Muscle layer of colon (tissue), 2 donors: ENCODE measurements around the gene LRATD1.

Experiments used
- H3K27ac ChIP-seq: one replicate; pipeline ENCODE4 v1.7.0; 2013; ENCODE audit warnings: low read depth, mild to moderate bottlenecking, low read length, moderate library complexity
- H3K27me3 ChIP-seq, 2 donors: one replicate each; pipeline ENCODE4 v1.7.0; 2013; ENCODE audit warnings: low read length in 2 of 2, mild to moderate bottlenecking in 2 of 2; ENCODE audit not compliant: insufficient read depth in 2 of 2, control insufficient read depth in 1 of 2
- H3K36me3 ChIP-seq: one replicate; pipeline ENCODE4 v1.7.0; 2013; ENCODE audit warnings: mild to moderate bottlenecking, low read length; ENCODE audit not compliant: insufficient read depth
- H3K4me1 ChIP-seq: one replicate; pipeline ENCODE4 v1.7.0; 2013; ENCODE audit warnings: mild to moderate bottlenecking, low read length; ENCODE audit not compliant: insufficient read depth
- H3K4me3 ChIP-seq, 2 donors: one replicate each; pipeline ENCODE4 v1.7.0; 2013; ENCODE audit warnings: low read length in 2 of 2, low read depth in 1 of 2, mild to moderate bottlenecking in 1 of 2, moderate library complexity in 1 of 2
- H3K9ac ChIP-seq: one replicate; pipeline ENCODE4 v1.7.0; 2013; ENCODE audit warnings: low read length
- H3K9me3 ChIP-seq: one replicate; pipeline ENCODE4 v1.7.0; 2013; ENCODE audit warnings: mild to moderate bottlenecking, low read length
- donor health status: abdominal sarcoma.
- donor health status: Adenocarcinoma of cecum.

Gene LRATD1

DNA sequence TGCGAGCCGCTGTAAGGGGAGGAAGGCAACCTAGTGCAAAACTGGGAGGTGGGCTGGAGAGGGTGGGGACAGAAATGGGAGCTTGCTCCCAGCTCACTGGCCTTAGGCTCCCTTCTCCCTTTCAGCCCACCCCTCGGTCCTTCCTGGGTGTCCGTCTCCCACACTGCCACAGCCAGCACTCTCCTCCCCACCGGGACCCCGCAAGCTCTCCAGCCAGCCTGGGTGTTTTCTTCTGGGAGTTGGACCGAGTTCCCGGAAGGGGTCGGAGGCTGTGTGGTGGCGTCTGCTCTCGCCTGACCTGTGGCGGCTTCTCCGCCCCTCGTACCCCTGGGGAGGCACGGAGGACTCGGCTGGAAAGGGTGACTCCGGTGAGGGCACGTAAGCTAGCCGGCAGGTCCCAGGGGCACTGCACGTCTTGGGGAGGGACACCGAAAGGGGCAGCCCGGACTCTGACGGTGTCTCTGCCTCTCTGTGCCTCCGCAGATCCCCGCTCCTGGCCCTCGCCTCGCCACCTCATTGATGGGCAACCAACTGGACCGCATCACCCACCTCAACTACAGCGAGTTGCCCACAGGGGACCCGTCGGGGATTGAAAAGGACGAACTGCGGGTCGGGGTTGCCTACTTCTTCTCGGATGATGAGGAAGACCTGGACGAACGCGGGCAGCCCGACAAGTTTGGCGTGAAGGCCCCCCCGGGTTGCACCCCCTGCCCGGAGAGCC is 1.1 kb downstream of the LRATD1 start:
- Histone ChIP-seq H3K27ac (no peak overlapping the region), H3K9me3 (no peaks in the 10 kb centered on the region), H3K27me3 (peaks cover 0 to 14% of the 10 kb centered on the region in 2 donors), H3K4me3 (peak overlapping the region; percentile 77 to 86), H3K9ac (no peak overlapping the region), H3K36me3 (no peaks in the 10 kb centered on the region), H3K4me1 (peaks cover 20% of the 10 kb centered on the region)

DNA sequence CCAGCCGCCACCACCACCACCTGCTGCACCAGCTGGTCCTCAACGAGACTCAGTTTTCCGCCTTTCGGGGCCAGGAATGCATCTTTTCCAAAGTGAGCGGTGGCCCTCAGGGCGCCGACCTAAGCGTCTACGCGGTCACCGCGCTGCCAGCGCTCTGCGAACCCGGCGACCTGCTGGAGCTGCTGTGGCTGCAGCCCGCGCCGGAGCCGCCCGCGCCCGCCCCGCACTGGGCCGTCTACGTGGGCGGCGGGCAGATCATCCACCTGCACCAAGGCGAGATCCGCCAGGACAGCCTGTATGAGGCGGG is 1.6 kb downstream of the LRATD1 start:
- H3K4me3 ChIP-seq = peak overlapping the region; percentile 77 to 86
- H3K9me3 ChIP-seq = no peaks in the 10 kb centered on the region
- no peak overlapping the region for H3K9ac ChIP-seq
- no peaks in the 10 kb centered on the region for H3K36me3 ChIP-seq
- H3K4me1 ChIP-seq = peaks cover 20% of the 10 kb centered on the region
- no peak overlapping the region for H3K27ac ChIP-seq
- peaks cover 0 to 14% of the 10 kb centered on the region in 2 donors for H3K27me3 ChIP-seq

DNA sequence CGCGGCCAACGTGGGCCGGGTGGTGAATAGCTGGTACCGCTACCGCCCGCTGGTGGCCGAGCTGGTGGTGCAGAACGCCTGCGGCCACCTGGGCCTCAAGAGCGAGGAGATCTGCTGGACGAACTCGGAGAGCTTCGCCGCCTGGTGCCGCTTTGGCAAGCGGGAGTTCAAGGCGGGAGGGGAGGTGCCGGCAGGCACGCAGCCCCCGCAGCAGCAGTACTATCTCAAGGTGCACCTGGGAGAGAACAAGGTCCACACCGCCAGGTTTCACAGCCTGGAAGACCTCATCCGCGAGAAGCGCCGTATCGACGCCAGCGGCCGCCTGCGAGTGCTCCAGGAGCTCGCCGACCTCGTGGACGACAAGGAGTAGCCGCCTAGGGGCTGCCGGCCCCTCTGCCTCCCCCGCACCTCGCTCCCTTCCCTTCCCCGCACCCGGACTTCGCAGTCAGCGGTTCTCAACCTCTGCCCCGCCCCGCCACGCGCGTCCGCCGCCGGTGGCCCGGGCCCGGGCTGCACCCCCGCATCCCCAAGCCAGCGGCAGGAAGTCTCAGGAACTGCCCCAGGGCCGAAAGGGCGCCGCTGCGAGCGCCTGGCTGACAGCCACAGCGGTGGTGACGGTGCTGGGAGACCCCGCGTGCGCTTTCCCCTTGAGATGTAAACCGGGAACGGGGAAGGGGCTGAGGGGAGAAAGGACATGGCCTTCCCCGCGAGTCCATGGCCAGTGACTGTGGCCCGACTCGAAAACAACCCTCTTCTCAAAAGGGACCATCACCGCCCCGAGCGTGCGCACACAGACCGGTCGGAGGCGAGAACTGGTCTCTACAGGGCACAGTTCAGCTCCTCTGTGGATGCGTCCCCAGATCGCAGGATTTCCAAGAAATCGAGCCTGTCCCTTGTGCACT is 2.2 kb downstream of the LRATD1 start:
- H3K9me3 ChIP-seq = no peaks in the 10 kb centered on the region
- H3K36me3 ChIP-seq = no peaks in the 10 kb centered on the region
- peak overlapping the region; percentile 77 to 86 for H3K4me3 ChIP-seq
- peak overlapping the region; percentile 31 for H3K9ac ChIP-seq
- peaks cover 0 to 14% of the 10 kb centered on the region in 2 donors for H3K27me3 ChIP-seq
- H3K27ac ChIP-seq = peak overlapping the region; percentile 82
- peaks cover 20% of the 10 kb centered on the region for H3K4me1 ChIP-seq

DNA sequence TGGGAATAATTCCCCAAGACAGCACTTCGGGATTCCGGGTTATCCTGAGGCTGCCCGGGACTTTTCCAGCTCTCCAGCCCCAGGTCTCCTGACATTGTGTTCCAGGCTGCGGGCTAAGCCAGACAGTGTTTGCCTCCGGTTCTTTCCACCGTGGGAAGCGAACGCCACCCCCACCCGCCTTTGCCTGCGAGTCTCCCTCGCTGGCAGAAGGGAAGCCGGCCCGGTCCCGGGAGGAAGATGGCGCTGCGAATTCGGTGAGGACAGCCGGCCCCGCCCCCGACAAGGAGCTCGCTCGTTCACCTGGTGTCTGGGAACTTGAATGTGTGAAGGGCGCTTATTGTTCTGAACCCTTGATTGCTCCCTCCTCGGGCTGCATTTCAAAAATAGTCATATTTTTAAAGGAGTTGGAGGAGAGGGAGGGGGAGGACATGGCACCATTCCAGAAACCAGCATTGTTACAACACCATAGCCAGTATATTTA is 2.9 kb downstream of the LRATD1 start:
- Histone ChIP-seq H3K4me1 (peaks cover 20% of the 10 kb centered on the region), H3K4me3 (peak overlapping the region; percentile 77 to 86), H3K9me3 (no peaks in the 10 kb centered on the region), H3K27ac (peak overlapping the region; percentile 82), H3K36me3 (no peaks in the 10 kb centered on the region), H3K27me3 (peaks cover 0 to 14% of the 10 kb centered on the region in 2 donors), H3K9ac (peak overlapping the region; percentile 31)

DNA sequence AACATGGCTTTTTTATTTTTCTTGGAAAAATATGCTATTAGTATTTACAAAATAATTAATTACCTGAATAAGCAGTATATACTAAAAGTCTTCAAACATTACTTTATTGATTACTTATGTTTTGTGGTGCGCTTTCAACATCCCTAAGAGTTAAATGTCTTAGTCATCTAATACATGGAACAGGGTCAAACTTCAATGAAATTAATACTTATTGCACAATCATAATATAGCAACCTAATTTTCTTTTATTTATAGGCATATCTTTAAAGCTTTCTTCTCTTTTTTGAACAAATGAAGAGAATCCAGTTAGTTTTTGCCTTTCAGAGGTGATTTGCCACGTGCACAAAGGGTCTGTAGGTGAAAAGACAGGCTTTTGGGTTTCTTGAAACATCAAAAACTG is 6.0 kb downstream of the LRATD1 start:
- H3K27ac ChIP-seq = no peak overlapping the region
- H3K9me3 ChIP-seq = no peaks in the 10 kb centered on the region
- peaks cover 13% of the 10 kb centered on the region for H3K4me1 ChIP-seq
- no peak overlapping the region for H3K9ac ChIP-seq
- H3K36me3 ChIP-seq = no peaks in the 10 kb centered on the region
- H3K27me3 ChIP-seq = peaks cover 0 to 3% of the 10 kb centered on the region in 2 donors
- H3K4me3 ChIP-seq = no peak overlapping the region

DNA sequence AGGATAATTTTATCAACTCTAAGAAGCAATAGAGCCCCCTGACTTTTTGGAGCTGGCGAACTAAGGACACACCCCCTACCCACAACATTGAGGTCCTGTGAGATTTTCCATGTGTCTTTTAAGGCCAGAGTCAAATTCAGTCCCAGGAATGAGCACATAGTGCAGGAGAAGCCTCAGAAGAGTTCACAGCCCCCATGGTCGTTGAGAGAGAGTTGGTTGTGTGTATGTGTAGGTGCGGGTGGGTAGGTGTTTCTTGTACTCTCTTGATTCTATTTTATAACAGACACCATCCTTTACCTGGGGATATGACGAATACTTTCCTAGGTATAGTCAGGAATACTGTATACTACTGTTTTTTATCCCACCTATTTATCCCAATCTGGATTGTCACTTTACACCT is 8.6 kb downstream of the LRATD1 start:
- H3K9ac ChIP-seq = no peak overlapping the region
- H3K4me1 ChIP-seq = peaks cover 3% of the 10 kb centered on the region
- no peak overlapping the region for H3K27ac ChIP-seq
- H3K27me3 ChIP-seq = no peaks in the 10 kb centered on the region
- no peaks in the 10 kb centered on the region for H3K9me3 ChIP-seq
- H3K36me3 ChIP-seq = no peaks in the 10 kb centered on the region
- no peak overlapping the region for H3K4me3 ChIP-seq

- Histone ChIP-seq H3K27me3 (no peaks in the 10 kb centered on the region), H3K27ac (no peak overlapping the region), H3K4me1 (no peaks in the 10 kb centered on the region), H3K4me3 (no peak overlapping the region), H3K36me3 (no peaks in the 10 kb centered on the region), H3K9me3 (no peaks in the 10 kb centered on the region), H3K9ac (no peak overlapping the region)
These were observed 10.0 kb downstream of the LRATD1 start for GRCh38 chr2:14642499-14642898.

DNA sequence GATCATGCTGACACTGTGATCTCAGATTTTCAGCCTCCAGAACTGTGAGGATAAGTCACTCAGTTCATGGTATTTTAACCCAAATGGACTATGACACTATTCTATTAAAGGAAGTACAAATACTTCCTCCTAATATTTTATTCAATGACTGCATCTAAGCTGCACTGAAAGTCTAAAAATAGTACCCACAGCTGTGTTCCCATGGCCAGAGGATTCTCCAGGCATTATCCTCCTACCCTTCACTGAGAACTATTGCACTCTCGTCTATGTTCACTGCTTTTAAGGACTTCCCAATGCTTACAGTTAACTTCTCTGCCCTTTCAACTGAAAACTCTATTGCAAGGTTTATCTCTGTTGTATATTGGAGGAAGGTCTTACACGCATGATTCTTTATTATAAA is 15.2 kb downstream of the LRATD1 start:
- Histone ChIP-seq H3K27me3 (no peaks in the 10 kb centered on the region), H3K27ac (no peak overlapping the region), H3K4me1 (no peaks in the 10 kb centered on the region), H3K36me3 (no peaks in the 10 kb centered on the region), H3K4me3 (no peak overlapping the region), H3K9ac (no peak overlapping the region), H3K9me3 (no peaks in the 10 kb centered on the region)

GRCh38 chr2:14650066-14650465 is 17.5 kb downstream of the LRATD1 start:
- H3K36me3 ChIP-seq = no peaks in the 10 kb centered on the region
- no peaks in the 10 kb centered on the region for H3K27me3 ChIP-seq
- no peaks in the 10 kb centered on the region for H3K4me1 ChIP-seq
- H3K27ac ChIP-seq = no peak overlapping the region
- no peak overlapping the region for H3K4me3 ChIP-seq
- H3K9ac ChIP-seq = no peak overlapping the region
- H3K9me3 ChIP-seq = no peaks in the 10 kb centered on the region

GRCh38 chr2:14654835-14655282 is 22.3 kb downstream of the LRATD1 start:
- Histone ChIP-seq H3K4me1 (no peaks in the 10 kb centered on the region), H3K9me3 (no peaks in the 10 kb centered on the region), H3K36me3 (no peaks in the 10 kb centered on the region), H3K4me3 (no peak overlapping the region), H3K27ac (no peak overlapping the region), H3K27me3 (no peaks in the 10 kb centered on the region), H3K9ac (no peak overlapping the region)

DNA sequence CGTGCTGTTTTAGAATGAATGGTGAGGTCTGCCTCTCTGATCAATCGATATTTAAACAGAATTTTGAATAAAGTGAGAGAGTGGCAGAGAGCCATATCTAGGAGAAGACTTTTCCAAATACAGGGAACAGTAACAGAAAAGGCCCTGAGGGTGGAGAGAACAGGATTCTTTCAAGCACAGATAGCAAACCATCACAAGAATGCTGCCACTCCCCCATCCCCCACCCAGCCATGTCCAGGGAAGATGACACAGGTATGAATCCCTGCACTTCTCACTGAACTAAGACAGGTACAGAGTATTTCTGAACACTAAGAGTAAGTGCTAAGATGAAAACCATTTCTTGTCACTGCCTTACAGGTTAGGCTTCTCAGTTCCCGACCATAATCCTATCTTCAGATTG is 23.6 kb downstream of the LRATD1 start:
- Histone ChIP-seq H3K27me3 (no peaks in the 10 kb centered on the region), H3K27ac (no peak overlapping the region), H3K9ac (no peak overlapping the region), H3K4me3 (no peak overlapping the region), H3K4me1 (no peaks in the 10 kb centered on the region), H3K9me3 (no peaks in the 10 kb centered on the region), H3K36me3 (no peaks in the 10 kb centered on the region)
